GM19438 (cell line): ENCODE data around the gene ASCL2.

Experiments used
- ATAC-seq: cut with Tn5 transposase; IDR thresholded peaks from one replicate; pipeline ENCODE4 v1.9.1; 2021; ENCODE audit warnings: low read depth; ENCODE audit not compliant: unreplicated experiment

The ASCL2 gene

GRCh38 chr11:2263071-2263565 is 7.3 kb downstream of the ASCL2 start:
- ATAC-seq, result no peak

GRCh38 chr11:2262301-2263070 is 7.9 kb downstream of the ASCL2 start:
- no peak for ATAC-seq

GRCh38 chr11:2261436-2262230 is 8.8 kb downstream of the ASCL2 start:
- no peak for ATAC-seq

- ATAC-seq, result no peak
These were observed 9.7 kb downstream of the ASCL2 start for GRCh38 chr11:2260491-2261364.

- no peak for ATAC-seq
These were observed 10.4 kb downstream of the ASCL2 start for GRCh38 chr11:2259897-2260451.

- no peak for ATAC-seq
These were observed 10.9 kb downstream of the ASCL2 start for GRCh38 chr11:2259466-2259830.

- no peak for ATAC-seq
These were observed 11.6 kb downstream of the ASCL2 start for GRCh38 chr11:2258501-2259465.

- ATAC-seq, result no peak
These were observed 13.3 kb downstream of the ASCL2 start for GRCh38 chr11:2256951-2257700.

- no peak for ATAC-seq
These were observed 14.0 kb downstream of the ASCL2 start for GRCh38 chr11:2256293-2256913.

GRCh38 chr11:2252018-2252417 is 18.4 kb downstream of the ASCL2 start:
- ATAC-seq, result no peak

GRCh38 chr11:2251138-2251537 is 19.2 kb downstream of the ASCL2 start:
- ATAC-seq, result no peak

GRCh38 chr11:2250485-2250884 is 19.9 kb downstream of the ASCL2 start:
- ATAC-seq, result no peak

GRCh38 chr11:2250041-2250440 is 20.3 kb downstream of the ASCL2 start:
- no peak for ATAC-seq

- ATAC-seq, result no peak
These were observed 21.0 kb downstream of the ASCL2 start for GRCh38 chr11:2249189-2249916.

GRCh38 chr11:2248762-2249161 is 21.6 kb downstream of the ASCL2 start:
- ATAC-seq, result no peak

- ATAC-seq, result no peak
These were observed 22.1 kb downstream of the ASCL2 start for GRCh38 chr11:2248242-2248641.

GRCh38 chr11:2247496-2247895 is 22.9 kb downstream of the ASCL2 start:
- ATAC-seq, result no peak

- ATAC-seq, result no peak
These were observed 29.6 kb downstream of the ASCL2 start for GRCh38 chr11:2240834-2241233.
